Sigmoid colon (tissue), 7 donors: ENCODE results near the gene CLEC4G. TPM values are rescaled to one million over a fixed set of nuclear protein-coding genes. Genes with fewer than 3 reads are reported as not detected.
A peak's percentile ranks its signal among the peaks of the same experiment; 100 is the strongest.

Experiments used
- DNase-seq: peaks from one replicate; pipeline ENCODE4 v3.0.0-alpha.2; 2019
- H3K27ac ChIP-seq, 4 donors: fragments of 200-600 bp; sonication (generic); one replicate each; pipeline ENCODE4 v1.5.1; 2016 to 2019; ENCODE audit warnings: mild to moderate bottlenecking in 1 of 4
- H3K27me3 ChIP-seq, 3 donors: fragments of 200-600 bp; sonication (generic); one replicate each; pipeline ENCODE4 v1.5.1; 2019; ENCODE audit warnings: mild to moderate bottlenecking in 1 of 3
- H3K36me3 ChIP-seq, 4 donors: fragments of 200-600 bp; sonication (generic); one replicate each; pipeline ENCODE4 v1.5.1; 2016 to 2019
- H3K4me1 ChIP-seq, 4 donors: fragments of 200-600 bp; sonication (generic); one replicate each; pipeline ENCODE4 v1.5.1; 2017 to 2019
- H3K4me3 ChIP-seq, 4 donors: fragments of 200-600 bp; sonication (generic); one replicate each; pipeline ENCODE4 v1.5.1; 2017 to 2019; ENCODE audit warnings: mild to moderate bottlenecking in 2 of 4, moderate library complexity in 1 of 4
- H3K9me3 ChIP-seq, 4 donors: fragments of 200-600 bp in 3 of 4; sonication (generic) in 3 of 4; one replicate each; pipeline versions ENCODE4 v1.5.1 to v1.6.1; 2013 to 2019
- EP300 ChIP-seq, 4 donors: sonication (generic); formaldehyde crosslinking; IDR thresholded peaks; one replicate each; pipeline ENCODE4 v1.6.1; 2017; ENCODE audit warnings: antibody characterized with exemption in 4 of 4
- POLR2A ChIP-seq, 2 donors: fragments of 450-650 bp; IDR thresholded peaks; one replicate each; pipeline ENCODE4 v1.6.1; 2016; ENCODE audit warnings: antibody characterized with exemption in 2 of 2, mild to moderate bottlenecking in 2 of 2, moderate library complexity in 2 of 2
- POLR2AphosphoS5 ChIP-seq, 4 donors: sonication (generic); formaldehyde crosslinking; IDR thresholded peaks; one replicate each; pipeline ENCODE4 v1.6.1; 2017; ENCODE audit warnings: antibody characterized with exemption in 4 of 4
- WGBS, 2 donors: extraction: QIAGEN DNeasy Blood & Tissue Kit; methylation state at CpG; one replicate each; pipeline ENCODE4 v1.1.7; 2013; 5-methylcytosine and 5-hydroxymethylcytosine counted together
- intact Hi-C: fragments of 100-400 bp; cut with DNase I; formaldehyde crosslinking; loops from one replicate; pipeline ENCODE4 v1.15.1; 2023
- polyA plus RNA-seq, 3 donors: library from polyadenylated mRNA; stranded (reverse); fragments of 200-250 nt; gene quantifications; one replicate each; pipeline ENCODE4 v1.2.3, GENCODE V29; 2013
- total RNA-seq, 4 donors: library from RNA; depleted of rRNA; stranded (reverse); fragments of >200 nt; gene quantifications; one replicate each; pipeline ENCODE4 v1.1.0, GENCODE V29; 2016
- TF ChIP-seq, protein P1 (sequence below), 4 experiments: fragments of 450-650 bp in 3 of 4; fragments of 200-600 bp in 1 of 4; IDR thresholded peaks; one replicate each; pipeline ENCODE4 v1.5.1; 2016 to 2019; ENCODE audit warnings: antibody characterized with exemption in 4 of 4, mild to moderate bottlenecking in 3 of 4, moderate library complexity in 2 of 4
- donor health status: healthy with polysubstance abuse.
- donor health status: Bipolar disorder and iron deficiency.
- donor health status: healthy.

CLEC4G gene
- total and polyA plus RNA-seq, 7 donors = 0.45 to 3.6 (median 2.2) TPM; not detected in 1

DNA sequence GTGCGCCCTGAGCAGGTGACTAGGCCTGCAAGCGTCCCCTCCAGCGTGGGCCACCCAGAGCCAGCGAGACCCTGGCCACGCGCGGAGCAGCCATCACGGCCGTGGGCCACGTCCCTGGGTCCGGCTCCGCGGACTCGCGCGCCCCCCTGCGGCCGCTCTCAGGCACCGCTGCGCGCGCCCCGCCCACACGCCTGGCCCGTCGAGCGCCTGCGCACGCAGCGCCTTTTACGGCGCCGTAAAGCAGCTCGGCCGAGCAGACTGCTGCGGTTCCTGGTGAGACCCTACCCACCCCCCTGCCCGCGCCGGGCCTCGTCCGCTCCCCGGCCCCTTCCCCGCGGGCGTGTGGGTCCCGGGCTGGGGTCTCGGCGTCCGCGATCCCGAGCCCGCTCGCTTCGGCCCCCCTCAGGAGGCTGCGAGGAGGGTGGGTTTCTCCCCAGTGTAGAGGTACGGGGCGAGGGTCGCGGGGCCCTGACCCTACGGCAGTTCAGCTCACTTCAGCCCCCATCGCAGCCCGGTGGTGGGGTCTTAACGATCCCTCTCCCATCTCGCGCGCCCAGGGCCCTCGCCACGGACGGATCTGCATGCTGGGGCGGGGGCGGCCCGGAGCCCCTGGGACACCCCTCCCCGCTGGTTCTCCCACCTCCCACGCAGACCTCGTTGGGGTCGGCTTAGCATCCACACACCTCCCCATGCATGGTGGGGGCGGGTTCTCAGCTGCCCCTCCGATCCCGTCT is 51.1 kb downstream of the CLEC4G start, which contains the start of gene TRAPPC5:
Gene TRAPPC5, plus strand, starts transcription at position 228 of the 734 bp plus-strand sequence. CDS start 1,421 bp downstream, outside the sequence.
- 0% methylated on average over 79 of the region's 79 CpGs for WGBS, 2 donors
- peak within 1 kb of the TSS; percentile 94 to 98 (median 97) for H3K4me3 ChIP-seq
- peak; percentile 89 for DNase-seq

DNA sequence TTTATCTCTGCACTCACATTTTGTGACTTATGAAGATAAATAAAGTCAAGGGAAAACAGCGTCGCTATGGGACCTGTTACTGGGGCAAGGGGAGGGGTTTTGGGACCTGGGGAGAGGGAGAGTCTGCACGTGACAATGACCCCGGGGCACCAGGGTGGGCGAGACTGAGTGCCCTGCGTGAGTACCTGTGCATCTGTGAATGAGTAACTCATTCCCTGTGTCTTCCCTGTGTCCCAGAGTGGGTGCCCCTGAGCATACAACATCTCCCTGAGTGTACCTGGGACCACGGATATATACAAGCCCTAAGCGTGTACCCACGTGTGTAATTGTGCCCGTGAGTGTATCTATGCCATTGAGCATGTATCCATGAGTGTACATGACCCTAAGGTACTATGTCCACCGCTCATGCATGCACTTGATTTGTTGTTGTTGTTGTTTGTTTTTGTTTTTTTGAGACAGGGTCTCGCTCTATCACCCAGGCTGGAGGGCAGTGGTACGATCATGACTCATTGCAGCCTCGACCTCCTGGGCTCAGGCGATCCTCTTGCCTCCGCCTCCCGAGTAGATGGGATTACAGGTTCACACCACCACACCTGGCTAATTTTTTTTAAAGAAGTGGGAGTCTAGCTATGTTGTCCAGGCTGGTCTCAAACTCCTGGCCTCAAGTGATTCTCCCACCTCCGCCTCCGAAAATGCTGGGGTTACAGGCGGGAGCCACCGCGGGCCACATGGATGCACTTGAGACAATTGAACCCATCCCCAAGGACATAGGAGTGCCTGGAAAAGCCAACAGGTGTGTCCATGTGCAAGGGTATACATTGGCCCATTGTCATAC is 51.9 kb downstream of the CLEC4G start:
- peak overlapping the region in 3 of 4 donors; percentile 94 to 98 (median 98) for H3K4me3 ChIP-seq
- intact Hi-C loops = loop anchor here (1.0 to 5.0 kb wide), 4 partner anchors 28 to 122 kb away; partner anchors contain the start of genes PET100 and XAB2
- no peaks in the 10 kb centered on the region for H3K9me3 ChIP-seq
- peaks cover 0 to 22% (median 14%) of the 10 kb centered on the region in 4 donors for H3K4me1 ChIP-seq
- peak overlapping the region in 1 of 4 donors; percentile 90 for H3K27ac ChIP-seq
- 31 to 53% methylated on average over 22 of the region's 22 CpGs for WGBS, 2 donors
- DNase-seq = no peak
- peaks cover 0 to 44% (median 15%) of the 10 kb centered on the region in 3 donors for H3K27me3 ChIP-seq
- no peak for TF ChIP-seq EP300 (IDR thresholded peaks at IDR 0.05)
- no peak for TF ChIP-seq POLR2A (IDR thresholded peaks at IDR 0.05)
- TF ChIP-seq POLR2AphosphoS5 (IDR thresholded peaks at IDR 0.05) = no peak
- TF ChIP-seq, protein P1, sequence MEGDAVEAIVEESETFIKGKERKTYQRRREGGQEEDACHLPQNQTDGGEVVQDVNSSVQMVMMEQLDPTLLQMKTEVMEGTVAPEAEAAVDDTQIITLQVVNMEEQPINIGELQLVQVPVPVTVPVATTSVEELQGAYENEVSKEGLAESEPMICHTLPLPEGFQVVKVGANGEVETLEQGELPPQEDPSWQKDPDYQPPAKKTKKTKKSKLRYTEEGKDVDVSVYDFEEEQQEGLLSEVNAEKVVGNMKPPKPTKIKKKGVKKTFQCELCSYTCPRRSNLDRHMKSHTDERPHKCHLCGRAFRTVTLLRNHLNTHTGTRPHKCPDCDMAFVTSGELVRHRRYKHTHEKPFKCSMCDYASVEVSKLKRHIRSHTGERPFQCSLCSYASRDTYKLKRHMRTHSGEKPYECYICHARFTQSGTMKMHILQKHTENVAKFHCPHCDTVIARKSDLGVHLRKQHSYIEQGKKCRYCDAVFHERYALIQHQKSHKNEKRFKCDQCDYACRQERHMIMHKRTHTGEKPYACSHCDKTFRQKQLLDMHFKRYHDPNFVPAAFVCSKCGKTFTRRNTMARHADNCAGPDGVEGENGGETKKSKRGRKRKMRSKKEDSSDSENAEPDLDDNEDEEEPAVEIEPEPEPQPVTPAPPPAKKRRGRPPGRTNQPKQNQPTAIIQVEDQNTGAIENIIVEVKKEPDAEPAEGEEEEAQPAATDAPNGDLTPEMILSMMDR (IDR thresholded peaks at IDR 0.05) = no peak
- peaks cover 0 to 25% (median 19%) of the 10 kb centered on the region in 4 donors for H3K36me3 ChIP-seq

More for the DNA sequence above, 51.1 kb downstream of the CLEC4G start, which contains the start of gene TRAPPC5:
- peaks cover 0 to 40% (median 15%) of the 10 kb centered on the region in 3 donors for H3K27me3 ChIP-seq
- TF ChIP-seq, protein P1 (IDR thresholded peaks at IDR 0.05) = peak; percentile 8 to 99 (median 42)
- peak in 3 of 4 donors; percentile 66 to 77 (median 73) for TF ChIP-seq POLR2AphosphoS5 (IDR thresholded peaks at IDR 0.05)
- no peak for TF ChIP-seq POLR2A (IDR thresholded peaks at IDR 0.05)
- no peak for TF ChIP-seq EP300 (IDR thresholded peaks at IDR 0.05)
- intact Hi-C loops = loop anchor here (1.0 to 5.0 kb wide), 4 partner anchors 28 to 122 kb away; partner anchors contain the start of genes PET100 and XAB2
- peak within 1 kb of the TSS; percentile 86 to 90 (median 86) for H3K27ac ChIP-seq
- no peaks in the 10 kb centered on the region for H3K9me3 ChIP-seq
- peaks cover 0 to 22% (median 14%) of the 10 kb centered on the region in 4 donors for H3K4me1 ChIP-seq
- H3K36me3 ChIP-seq = peaks cover 0 to 25% (median 19%) of the 10 kb centered on the region in 4 donors

DNA sequence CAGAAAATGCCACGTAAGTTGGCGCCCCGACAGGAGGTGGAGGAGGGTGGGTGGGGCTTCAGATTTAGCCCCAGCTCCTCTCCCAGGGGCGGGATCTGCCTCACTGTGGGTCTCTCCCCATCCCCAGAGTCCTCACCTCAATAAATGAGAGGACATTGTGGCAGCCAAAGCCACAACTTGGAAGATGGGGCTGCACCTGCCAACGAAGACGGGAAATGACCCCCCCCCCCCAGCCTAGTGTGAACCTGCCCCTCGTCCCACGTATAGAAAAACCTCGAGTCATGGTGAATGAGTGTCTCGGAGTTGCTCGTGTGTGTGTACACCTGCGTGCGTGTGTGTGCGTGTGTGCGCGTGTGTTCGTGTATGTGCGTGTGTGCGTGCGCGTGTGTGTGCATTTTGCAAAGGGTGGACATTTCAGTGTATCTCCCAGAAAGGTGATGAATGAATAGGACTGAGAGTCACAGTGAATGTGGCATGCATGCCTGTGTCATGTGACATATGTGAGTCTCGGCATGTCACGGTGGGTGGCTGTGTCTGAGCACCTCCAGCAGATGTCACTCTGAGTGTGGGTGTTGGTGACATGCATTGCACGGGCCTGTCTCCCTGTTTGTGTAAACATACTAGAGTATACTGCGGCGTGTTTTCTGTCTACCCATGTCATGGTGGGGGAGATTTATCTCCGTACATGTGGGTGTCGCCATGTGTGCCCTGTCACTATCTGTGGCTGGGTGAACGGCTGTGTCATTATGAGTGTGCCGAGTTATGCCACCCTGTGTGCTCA is 52.7 kb downstream of the CLEC4G start:
- Histone ChIP-seq H3K36me3 (peaks cover 0 to 21% (median 19%) of the 10 kb centered on the region in 4 donors), H3K4me3 (no peak overlapping the region), H3K27ac (no peak overlapping the region), H3K9me3 (no peaks in the 10 kb centered on the region), H3K4me1 (peaks cover 0 to 22% (median 14%) of the 10 kb centered on the region in 4 donors), H3K27me3 (peaks cover 0 to 44% (median 15%) of the 10 kb centered on the region in 3 donors)
- 28 to 45% methylated on average over 30 of the region's 30 CpGs for WGBS, 2 donors
- intact Hi-C loops = no loop called here
- DNase-seq = no peak
- no peak for TF ChIP-seq EP300 (IDR thresholded peaks at IDR 0.05)
- no peak for TF ChIP-seq POLR2A (IDR thresholded peaks at IDR 0.05)
- TF ChIP-seq, protein P1 (IDR thresholded peaks at IDR 0.05) = no peak
- TF ChIP-seq POLR2AphosphoS5 (IDR thresholded peaks at IDR 0.05) = no peak

Other genes with a start within 250 kb of the CLEC4G start
- 1 to 10 TPM in 3 of 4 donors, not detected in 1; 2.3 to 4.8 (median 3.6) TPM for gene PEX11G, start 243.1 kb downstream of the CLEC4G start, total RNA-seq
- gene PEX11G, start 243.1 kb downstream of the CLEC4G start, polyA plus RNA-seq = 10 to 100 TPM in 1 of 3 donors, 1 to 10 TPM in 2; 5.4 to 12.3 (median 6.6) TPM
- 100 to 1,000 TPM in 1 of 4 donors, 10 to 100 TPM in 3; 64.5 to 120 (median 69.6) TPM for gene ZNF358, start 216.0 kb downstream of the CLEC4G start, total RNA-seq
- gene ZNF358, start 216.0 kb downstream of the CLEC4G start, polyA plus RNA-seq = 10 to 100 TPM; 29.3 to 52.9 (median 31.9) TPM
- gene MCOLN1, start 209.5 kb downstream of the CLEC4G start, total RNA-seq = 10 to 100 TPM; 15.5 to 21.3 (median 17.1) TPM
- gene MCOLN1, start 209.5 kb downstream of the CLEC4G start, polyA plus RNA-seq = 10 to 100 TPM; 16.0 to 23.7 (median 16.8) TPM
- gene PNPLA6, start 196.4 kb downstream of the CLEC4G start, total RNA-seq = 10 to 100 TPM; 35.2 to 77.0 (median 44.1) TPM
- 10 to 100 TPM; 13.6 to 76.3 (median 15.0) TPM for gene PNPLA6, start 196.4 kb downstream of the CLEC4G start, polyA plus RNA-seq
- under 1 TPM in 3 of 4 donors, not detected in 1; under 0.01 to 0.28 (median 0.27) TPM for gene CAMSAP3, start 136.2 kb downstream of the CLEC4G start, total RNA-seq
- gene CAMSAP3, start 136.2 kb downstream of the CLEC4G start, polyA plus RNA-seq = 10 to 100 TPM; 15.6 to 37.2 (median 26.8) TPM
- 10 to 100 TPM; 29.5 to 38.3 (median 33.8) TPM for gene XAB2, start 102.6 kb downstream of the CLEC4G start, total RNA-seq
- 10 to 100 TPM in 2 of 3 donors, 1 to 10 TPM in 1; 9.7 to 29.9 (median 13.8) TPM for gene XAB2, start 102.6 kb downstream of the CLEC4G start, polyA plus RNA-seq
- gene PET100, start 102.3 kb downstream of the CLEC4G start, total RNA-seq = 10 to 100 TPM; 10.8 to 37.1 (median 30.1) TPM
- 10 to 100 TPM; 63.3 to 70.9 (median 68.7) TPM for gene PET100, start 102.3 kb downstream of the CLEC4G start, polyA plus RNA-seq
- gene PCP2, start 98.4 kb downstream of the CLEC4G start, total RNA-seq = not detected
- 1 to 10 TPM in 1 of 3 donors, not detected in 2; 1.0 TPM for gene PCP2, start 98.4 kb downstream of the CLEC4G start, polyA plus RNA-seq
- gene STXBP2, start 95.0 kb downstream of the CLEC4G start, total RNA-seq = 1 to 10 TPM; 5.9 to 9.3 (median 7.6) TPM
- gene STXBP2, start 95.0 kb downstream of the CLEC4G start, polyA plus RNA-seq = 100 to 1,000 TPM; 117 to 163 (median 132) TPM
- gene RETN, start 63.1 kb downstream of the CLEC4G start, total RNA-seq = not detected
- gene RETN, start 63.1 kb downstream of the CLEC4G start, polyA plus RNA-seq = 10 to 100 TPM in 1 of 3 donors, 1 to 10 TPM in 2; 3.6 to 38.1 (median 8.6) TPM
- under 1 TPM in 3 of 4 donors, not detected in 1; 0.36 to 0.49 (median 0.41) TPM for gene MCEMP1, start 55.0 kb downstream of the CLEC4G start, total RNA-seq
- 1 to 10 TPM in 2 of 3 donors, under 1 TPM in 1; 0.51 to 2.8 (median 1.8) TPM for gene MCEMP1, start 55.0 kb downstream of the CLEC4G start, polyA plus RNA-seq
- gene TRAPPC5, start 51.3 kb downstream of the CLEC4G start, total RNA-seq = 10 to 100 TPM; 32.8 to 89.6 (median 50.5) TPM
- 10 to 100 TPM; 55.3 to 75.5 (median 55.9) TPM for gene TRAPPC5, start 51.3 kb downstream of the CLEC4G start, polyA plus RNA-seq
- 1 to 10 TPM in 1 of 4 donors, under 1 TPM in 3; 0.27 to 2.5 (median 0.61) TPM for gene FCER2, start 30.0 kb downstream of the CLEC4G start, total RNA-seq
- 10 to 100 TPM in 1 of 3 donors, under 1 TPM in 1, not detected in 1; 0.46 to 14.7 TPM for gene FCER2, start 30.0 kb downstream of the CLEC4G start, polyA plus RNA-seq
- gene CD209, start 15.4 kb upstream of the CLEC4G start, total RNA-seq = 1 to 10 TPM; 1.4 to 6.4 (median 5.6) TPM
- 10 to 100 TPM in 1 of 3 donors, 1 to 10 TPM in 2; 2.9 to 12.3 (median 3.6) TPM for gene CD209, start 15.4 kb upstream of the CLEC4G start, polyA plus RNA-seq
- 1 to 10 TPM in 1 of 4 donors, not detected in 3; 1.4 TPM for gene CLEC4M, start 31.1 kb upstream of the CLEC4G start, total RNA-seq
- gene CLEC4M, start 31.1 kb upstream of the CLEC4G start, polyA plus RNA-seq = under 1 TPM in 2 of 3 donors, not detected in 1; under 0.01 to 0.82 TPM
- 10 to 100 TPM in 3 of 4 donors, 1 to 10 TPM in 1; 8.4 to 18.6 (median 12.5) TPM for gene EVI5L, start 98.1 kb upstream of the CLEC4G start, total RNA-seq
- gene EVI5L, start 98.1 kb upstream of the CLEC4G start, polyA plus RNA-seq = 10 to 100 TPM in 1 of 3 donors, 1 to 10 TPM in 2; 5.3 to 11.4 (median 6.0) TPM
- gene PRR36, start 142.3 kb upstream of the CLEC4G start, total RNA-seq = not detected
- gene PRR36, start 142.3 kb upstream of the CLEC4G start, polyA plus RNA-seq = under 1 TPM in 2 of 3 donors, not detected in 1; under 0.01 to 0.23 TPM
- gene LRRC8E, start 156.4 kb upstream of the CLEC4G start, total RNA-seq = not detected
- gene LRRC8E, start 156.4 kb upstream of the CLEC4G start, polyA plus RNA-seq = 1 to 10 TPM in 2 of 3 donors, under 1 TPM in 1; 0.23 to 1.2 (median 1.2) TPM
- 10 to 100 TPM; 12.5 to 20.2 (median 17.4) TPM for gene MAP2K7, start 171.8 kb upstream of the CLEC4G start, total RNA-seq
- 10 to 100 TPM; 15.6 to 27.8 (median 15.7) TPM for gene MAP2K7, start 171.8 kb upstream of the CLEC4G start, polyA plus RNA-seq
- 1 to 10 TPM in 1 of 4 donors, not detected in 3; 1.8 TPM for gene TGFBR3L, start 182.7 kb upstream of the CLEC4G start, total RNA-seq
- gene TGFBR3L, start 182.7 kb upstream of the CLEC4G start, polyA plus RNA-seq = not detected
- gene SNAPC2, start 188.2 kb upstream of the CLEC4G start, total RNA-seq = 10 to 100 TPM; 20.3 to 31.2 (median 27.8) TPM
- gene SNAPC2, start 188.2 kb upstream of the CLEC4G start, polyA plus RNA-seq = 10 to 100 TPM; 11.6 to 19.5 (median 16.8) TPM
- 10 to 100 TPM; 25.3 to 92.2 (median 38.8) TPM for gene CTXN1, start 194.0 kb upstream of the CLEC4G start, total RNA-seq
- 1 to 10 TPM in 1 of 3 donors, under 1 TPM in 2; 0.60 to 2.2 (median 0.92) TPM for gene CTXN1, start 194.0 kb upstream of the CLEC4G start, polyA plus RNA-seq
- gene TIMM44, start 211.6 kb upstream of the CLEC4G start, total RNA-seq = 10 to 100 TPM; 51.7 to 80.1 (median 78.6) TPM
- 10 to 100 TPM; 33.0 to 72.4 (median 38.8) TPM for gene TIMM44, start 211.6 kb upstream of the CLEC4G start, polyA plus RNA-seq